Prostate gland (tissue), 2 donors: Measurements from ENCODE around the gene TSPYL1. TPM values are rescaled to one million over a fixed set of nuclear protein-coding genes. Genes with fewer than 3 reads are reported as not detected.

Experiments used
- DNase-seq: peaks from one replicate; pipeline ENCODE4 v3.0.0-alpha.2; 2019; ENCODE audit warnings: low spot score
- H3K27ac ChIP-seq, 2 donors: fragments of 200-600 bp; sonication (generic); 2 replicates each; pipeline ENCODE4 v1.5.1; 2017 to 2019
- H3K27me3 ChIP-seq: fragments of 200-600 bp; sonication (generic); replicated peaks from 2 replicates; pipeline ENCODE4 v1.5.1; 2019; ENCODE audit not compliant: insufficient read depth
- H3K36me3 ChIP-seq, 2 donors: fragments of 200-600 bp; sonication (generic); 1 replicate in 1 of 2; 2 replicates in 1 of 2; pipeline versions ENCODE4 v1.5.1 to v1.8.1; 2017 to 2019
- H3K4me1 ChIP-seq: fragments of 200-600 bp; sonication (generic); replicated peaks from 2 replicates; pipeline ENCODE4 v1.5.1; 2019
- H3K4me3 ChIP-seq, 2 donors: fragments of 200-600 bp; sonication (generic); 2 replicates each; pipeline ENCODE4 v1.5.1; 2017 to 2019
- H3K9me3 ChIP-seq: fragments of 200-600 bp; sonication (generic); 2 replicates; pipeline ENCODE4 v1.5.1; 2017
- POLR2A ChIP-seq: fragments of 450-650 bp; IDR thresholded peaks from one replicate; pipeline ENCODE4 v1.6.1; 2016; ENCODE audit warnings: antibody characterized with exemption, mild to moderate bottlenecking
- POLR2AphosphoS5 ChIP-seq: sonication (generic); formaldehyde crosslinking; IDR thresholded peaks from one replicate; pipeline ENCODE4 v1.6.1; 2017; ENCODE audit warnings: antibody characterized with exemption
- WGBS: methylation state at CpG from one replicate; pipeline ENCODE4 v1.1.5; 2018; 5-methylcytosine and 5-hydroxymethylcytosine counted together
- intact Hi-C: fragments of 100-400 bp; cut with DNase I; formaldehyde crosslinking; loops from one replicate; pipeline ENCODE4 v1.14.2; 2022
- total RNA-seq, 2 donors: library from RNA; depleted of rRNA; stranded (reverse); fragments of >200 nt; gene quantifications; one replicate each; pipeline ENCODE4 v1.1.0, GENCODE V29; 2016
- TF ChIP-seq, protein P1 (sequence below), 4 experiments: fragments of 200-600 bp in 2 of 4; fragments of 450-650 bp in 2 of 4; sonication (generic) in 2 of 4; IDR thresholded peaks; 1 replicate in 3 of 4; 2 replicates in 1 of 4; pipeline ENCODE4 v1.5.1; 2016 to 2019; ENCODE audit warnings: antibody characterized with exemption in 4 of 4, mild to moderate bottlenecking in 2 of 4, moderate library complexity in 2 of 4

The TSPYL1 gene
- total RNA-seq, 2 donors from 2014 or later, result 112 to 159 TPM

GRCh38 chr6:116266803-116267202 is 12.9 kb downstream of the TSPYL1 start:
- no peak for TF ChIP-seq POLR2A
- TF ChIP-seq POLR2AphosphoS5, result no peak
- TF ChIP-seq, protein P1, sequence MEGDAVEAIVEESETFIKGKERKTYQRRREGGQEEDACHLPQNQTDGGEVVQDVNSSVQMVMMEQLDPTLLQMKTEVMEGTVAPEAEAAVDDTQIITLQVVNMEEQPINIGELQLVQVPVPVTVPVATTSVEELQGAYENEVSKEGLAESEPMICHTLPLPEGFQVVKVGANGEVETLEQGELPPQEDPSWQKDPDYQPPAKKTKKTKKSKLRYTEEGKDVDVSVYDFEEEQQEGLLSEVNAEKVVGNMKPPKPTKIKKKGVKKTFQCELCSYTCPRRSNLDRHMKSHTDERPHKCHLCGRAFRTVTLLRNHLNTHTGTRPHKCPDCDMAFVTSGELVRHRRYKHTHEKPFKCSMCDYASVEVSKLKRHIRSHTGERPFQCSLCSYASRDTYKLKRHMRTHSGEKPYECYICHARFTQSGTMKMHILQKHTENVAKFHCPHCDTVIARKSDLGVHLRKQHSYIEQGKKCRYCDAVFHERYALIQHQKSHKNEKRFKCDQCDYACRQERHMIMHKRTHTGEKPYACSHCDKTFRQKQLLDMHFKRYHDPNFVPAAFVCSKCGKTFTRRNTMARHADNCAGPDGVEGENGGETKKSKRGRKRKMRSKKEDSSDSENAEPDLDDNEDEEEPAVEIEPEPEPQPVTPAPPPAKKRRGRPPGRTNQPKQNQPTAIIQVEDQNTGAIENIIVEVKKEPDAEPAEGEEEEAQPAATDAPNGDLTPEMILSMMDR (IDR thresholded peaks at IDR 0.05), result no peak
- intact Hi-C loops, result no loop called here
- Histone ChIP-seq H3K9me3 (no peaks in the 10 kb centered on the region), H3K36me3 (no peaks in the 10 kb centered on the region), H3K4me3 (no peak overlapping the region), H3K4me1 (no peaks in the 10 kb centered on the region), H3K27me3 (no peaks in the 10 kb centered on the region), H3K27ac (no peak overlapping the region)
- no peak for DNase-seq

DNA sequence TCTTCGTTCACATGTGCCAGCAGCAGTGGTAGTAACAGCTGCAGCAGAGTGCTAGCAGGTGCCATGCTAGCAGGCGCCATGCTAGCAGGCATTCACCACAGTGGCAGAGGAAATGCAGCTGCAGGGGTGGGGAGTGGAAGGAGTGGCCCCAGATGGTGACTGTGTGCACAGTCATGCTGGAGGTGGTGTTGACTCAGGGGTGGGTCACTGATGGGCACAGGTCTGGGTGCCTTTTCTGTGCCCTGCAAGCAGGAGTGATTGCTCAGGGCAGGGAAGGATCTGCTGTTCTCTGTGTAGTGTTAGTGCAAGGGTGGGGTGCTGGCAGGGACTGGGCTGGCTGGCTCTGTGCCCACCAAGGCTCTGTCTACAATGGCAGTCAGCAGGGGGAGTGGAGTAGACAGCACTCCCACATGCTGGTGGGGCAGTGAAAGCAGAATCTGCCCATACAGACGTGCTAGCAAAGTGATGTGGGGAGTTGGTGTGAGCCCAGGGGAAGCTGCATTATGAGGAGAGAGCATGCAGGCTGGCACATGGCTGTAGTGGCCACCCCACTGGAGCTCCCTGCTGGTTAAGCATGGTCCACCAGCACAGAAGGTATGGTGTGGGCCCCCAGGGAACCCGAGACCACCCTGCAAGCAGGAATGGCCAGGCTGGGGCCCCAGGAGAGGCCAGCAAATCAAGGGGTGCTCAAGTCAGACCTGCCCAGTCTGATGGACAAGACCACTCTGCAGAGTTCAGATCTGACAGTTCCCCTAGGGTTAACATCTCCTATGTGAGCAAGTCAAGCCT is 14.5 kb downstream of the TSPYL1 start:
- intact Hi-C loops, result no loop called here
- TF ChIP-seq POLR2AphosphoS5 (no peak), POLR2A (no peak)
- TF ChIP-seq, protein P1 (IDR thresholded peaks at IDR 0.05), result no peak
- no peak for DNase-seq

DNA sequence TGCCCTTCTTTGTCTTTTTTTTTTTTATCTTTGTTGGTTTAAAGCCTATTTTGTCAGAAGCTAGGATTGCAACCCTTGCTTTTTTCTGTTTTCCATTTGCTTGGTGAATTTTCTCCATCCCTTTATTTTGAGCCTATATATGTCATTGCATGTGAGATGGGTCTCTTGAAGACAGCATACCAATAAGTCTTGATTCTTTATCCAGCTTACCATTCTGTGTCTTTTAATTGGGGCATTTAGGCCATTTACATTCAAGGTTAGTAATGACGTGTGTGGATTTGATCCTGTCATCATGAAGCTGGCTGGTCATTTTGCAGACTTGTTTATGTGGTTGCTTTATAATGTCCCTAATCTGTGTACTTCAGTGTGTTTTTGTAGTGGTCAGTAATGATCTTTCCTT is 16.4 kb downstream of the TSPYL1 start:
- no peaks in the 10 kb centered on the region for H3K36me3 ChIP-seq
- H3K4me1 ChIP-seq, result no peaks in the 10 kb centered on the region
- H3K27ac ChIP-seq, result no peak overlapping the region
- no peaks in the 10 kb centered on the region for H3K27me3 ChIP-seq
- no peak overlapping the region for H3K4me3 ChIP-seq
- WGBS, result 97% methylated on average over 1 of the region's 1 CpG
- DNase-seq, result no peak
- no peak for TF ChIP-seq POLR2A
- TF ChIP-seq POLR2AphosphoS5, result no peak
- TF ChIP-seq, protein P1 (IDR thresholded peaks at IDR 0.05), result no peak
- intact Hi-C loops, result no loop called here
- H3K9me3 ChIP-seq, result no peaks in the 10 kb centered on the region

More for the DNA sequence above, 14.5 kb downstream of the TSPYL1 start:
- Histone ChIP-seq H3K9me3 (no peaks in the 10 kb centered on the region), H3K27me3 (no peaks in the 10 kb centered on the region), H3K36me3 (no peaks in the 10 kb centered on the region), H3K27ac (no peak overlapping the region), H3K4me3 (no peak overlapping the region), H3K4me1 (no peaks in the 10 kb centered on the region)
- WGBS, result 80% methylated on average over 4 of the region's 4 CpGs

- Histone ChIP-seq H3K27ac (no peak overlapping the region), H3K4me3 (no peak overlapping the region), H3K36me3 (no peaks in the 10 kb centered on the region), H3K4me1 (no peaks in the 10 kb centered on the region), H3K27me3 (no peaks in the 10 kb centered on the region), H3K9me3 (no peaks in the 10 kb centered on the region)
- no peak for DNase-seq
- 95% methylated on average over 18 of the region's 18 CpGs for WGBS
- TF ChIP-seq POLR2A, result no peak
- TF ChIP-seq, protein P1 (IDR thresholded peaks at IDR 0.05), result no peak
- no peak for TF ChIP-seq POLR2AphosphoS5
- intact Hi-C loops, result no loop called here
Observed at GRCh38 chr6:116258520-116258919, 21.2 kb downstream of the TSPYL1 start.

GRCh38 chr6:116256694-116257093 is 23.0 kb downstream of the TSPYL1 start:
- intact Hi-C loops, result no loop called here
- Histone ChIP-seq H3K4me1 (peaks cover 10% of the 10 kb centered on the region), H3K36me3 (no peaks in the 10 kb centered on the region), H3K27ac (no peak overlapping the region), H3K4me3 (no peak overlapping the region), H3K27me3 (no peaks in the 10 kb centered on the region), H3K9me3 (no peaks in the 10 kb centered on the region)
- TF ChIP-seq, protein P1 (IDR thresholded peaks at IDR 0.05), result no peak
- WGBS, result 95% methylated on average over 1 of the region's 1 CpG
- DNase-seq, result no peak
